Adipocyte (in vitro differentiated cells): ENCODE data around the gene DNMT3A.

Source experiments
- DNase-seq: peaks from one replicate; pipeline ENCODE4 v3.0.0-alpha.2; 2015; ENCODE audit warnings: low read depth
- H3K27me3 ChIP-seq: replicated peaks from 2 replicates; pipeline ENCODE4 v1.7.0; 2013; ENCODE audit warnings: mild to moderate bottlenecking, low read length, moderate library complexity; ENCODE audit not compliant: control insufficient read depth, insufficient read depth
- H3K36me3 ChIP-seq: 2 replicates; pipeline ENCODE4 v1.7.0; 2013; ENCODE audit warnings: low read length, mild to moderate bottlenecking, moderate library complexity; ENCODE audit not compliant: control insufficient read depth, insufficient read depth, severe bottlenecking
- H3K4me1 ChIP-seq: 2 replicates; pipeline ENCODE4 v1.7.0; 2013; ENCODE audit warnings: mild to moderate bottlenecking, low read length, moderate library complexity; ENCODE audit not compliant: control insufficient read depth, insufficient read depth
- H3K4me3 ChIP-seq: 2 replicates; pipeline ENCODE4 v1.7.0; 2013; ENCODE audit warnings: mild to moderate bottlenecking, low read length, moderate library complexity
- H3K9ac ChIP-seq: 2 replicates; pipeline ENCODE4 v1.7.0; 2013; ENCODE audit warnings: mild to moderate bottlenecking, low read length, moderate library complexity
- H3K9me3 ChIP-seq: 2 replicates; pipeline ENCODE4 v1.7.0; 2013; ENCODE audit warnings: mild to moderate bottlenecking, low read length, moderate library complexity; ENCODE audit not compliant: control insufficient read depth

The DNMT3A gene

DNA sequence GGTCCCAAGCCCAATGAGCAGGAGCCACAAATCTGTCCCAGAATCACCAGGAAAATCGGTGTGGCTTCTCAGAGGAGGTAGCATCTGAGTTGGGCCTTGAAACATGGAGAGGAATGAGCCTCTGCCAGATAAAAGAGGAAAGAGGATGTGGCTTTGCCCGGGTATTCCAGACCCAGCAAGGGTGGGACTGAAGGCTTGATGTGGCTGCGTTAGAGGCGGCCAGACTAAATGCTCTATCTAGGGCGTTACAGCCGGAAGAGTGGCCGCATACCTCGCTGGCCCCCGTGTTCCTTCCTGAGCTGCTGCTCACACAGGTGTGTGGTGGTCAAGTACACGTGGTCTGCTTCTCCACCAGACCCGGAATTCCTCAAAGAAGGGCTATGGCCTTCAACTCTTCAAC lies 139.4 kb downstream of the DNMT3A start:
- Histone ChIP-seq H3K4me3 (no peak overlapping the region), H3K36me3 (no peaks in the 10 kb centered on the region), H3K9me3 (no peaks in the 10 kb centered on the region), H3K27me3 (no peaks in the 10 kb centered on the region), H3K4me1 (no peaks in the 10 kb centered on the region), H3K9ac (no peak overlapping the region)
- DNase-seq, result no peak

GRCh38 chr2:25201794-25202193 lies 139.9 kb downstream of the DNMT3A start:
- no peak for DNase-seq
- Histone ChIP-seq H3K9ac (no peak overlapping the region), H3K27me3 (no peaks in the 10 kb centered on the region), H3K9me3 (no peaks in the 10 kb centered on the region), H3K4me1 (no peaks in the 10 kb centered on the region), H3K4me3 (no peak overlapping the region), H3K36me3 (no peaks in the 10 kb centered on the region)

- Histone ChIP-seq H3K9me3 (no peaks in the 10 kb centered on the region), H3K4me3 (no peak overlapping the region), H3K36me3 (no peaks in the 10 kb centered on the region), H3K27me3 (no peaks in the 10 kb centered on the region), H3K9ac (no peak overlapping the region), H3K4me1 (no peaks in the 10 kb centered on the region)
- DNase-seq, result no peak
Measured at GRCh38 chr2:25201265-25201664, 140.5 kb downstream of the DNMT3A start.

- Histone ChIP-seq H3K36me3 (no peaks in the 10 kb centered on the region), H3K4me1 (no peaks in the 10 kb centered on the region), H3K9ac (no peak overlapping the region), H3K9me3 (no peaks in the 10 kb centered on the region), H3K27me3 (no peaks in the 10 kb centered on the region), H3K4me3 (no peak overlapping the region)
- DNase-seq, result no peak
Measured at GRCh38 chr2:25198576-25198975, 143.1 kb downstream of the DNMT3A start.

- Histone ChIP-seq H3K9me3 (no peaks in the 10 kb centered on the region), H3K4me3 (no peak overlapping the region), H3K36me3 (no peaks in the 10 kb centered on the region), H3K9ac (no peak overlapping the region), H3K4me1 (no peaks in the 10 kb centered on the region), H3K27me3 (no peaks in the 10 kb centered on the region)
- DNase-seq, result no peak
Measured at GRCh38 chr2:25198209-25198525, 143.6 kb downstream of the DNMT3A start.

DNA sequence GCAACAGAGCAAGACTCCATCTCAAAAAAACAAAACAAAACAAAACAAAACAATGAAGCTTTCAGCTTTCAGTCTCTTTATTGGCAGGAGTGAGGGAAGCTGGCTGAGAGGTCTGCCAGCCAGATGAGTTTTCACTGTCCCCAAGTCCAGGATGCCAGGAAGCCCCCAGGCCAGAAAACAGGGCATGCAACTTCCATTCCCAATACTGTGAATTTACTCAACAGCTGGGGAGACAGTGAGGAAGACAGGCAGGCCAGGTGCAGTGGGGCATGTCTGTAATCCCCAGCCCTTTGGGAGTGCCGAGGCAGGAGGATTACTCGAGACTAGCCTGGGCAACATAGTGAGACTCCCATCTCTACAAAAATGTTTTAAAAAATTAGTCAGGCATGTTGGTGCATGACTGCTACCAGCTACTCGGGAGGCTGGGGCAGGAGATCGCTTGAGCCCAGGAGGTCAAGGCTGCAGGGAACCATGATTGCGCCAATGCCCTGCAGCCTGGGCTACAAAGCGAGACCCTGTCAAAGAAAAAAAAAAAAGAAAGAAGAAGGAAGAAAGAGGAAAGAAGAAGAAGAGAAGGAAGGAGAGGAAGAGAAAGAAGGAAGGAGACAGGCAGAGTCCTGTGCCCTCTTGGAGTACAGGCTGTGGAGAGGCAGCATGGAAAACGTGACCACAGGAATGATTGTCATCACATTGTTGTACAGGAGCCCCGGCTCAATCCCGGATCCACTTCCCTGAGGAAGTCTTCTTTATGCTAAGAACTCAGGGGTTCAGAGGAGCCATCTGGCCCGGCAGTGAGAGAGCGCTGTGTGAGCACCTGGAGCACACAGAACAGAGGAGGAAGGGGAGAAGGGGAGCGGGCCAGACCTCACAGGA lies 144.2 kb downstream of the DNMT3A start:
- Histone ChIP-seq H3K4me3 (no peak overlapping the region), H3K9ac (no peak overlapping the region), H3K36me3 (no peaks in the 10 kb centered on the region), H3K27me3 (no peaks in the 10 kb centered on the region), H3K4me1 (no peaks in the 10 kb centered on the region), H3K9me3 (no peaks in the 10 kb centered on the region)
- DNase-seq, result peak; percentile 34

DNA sequence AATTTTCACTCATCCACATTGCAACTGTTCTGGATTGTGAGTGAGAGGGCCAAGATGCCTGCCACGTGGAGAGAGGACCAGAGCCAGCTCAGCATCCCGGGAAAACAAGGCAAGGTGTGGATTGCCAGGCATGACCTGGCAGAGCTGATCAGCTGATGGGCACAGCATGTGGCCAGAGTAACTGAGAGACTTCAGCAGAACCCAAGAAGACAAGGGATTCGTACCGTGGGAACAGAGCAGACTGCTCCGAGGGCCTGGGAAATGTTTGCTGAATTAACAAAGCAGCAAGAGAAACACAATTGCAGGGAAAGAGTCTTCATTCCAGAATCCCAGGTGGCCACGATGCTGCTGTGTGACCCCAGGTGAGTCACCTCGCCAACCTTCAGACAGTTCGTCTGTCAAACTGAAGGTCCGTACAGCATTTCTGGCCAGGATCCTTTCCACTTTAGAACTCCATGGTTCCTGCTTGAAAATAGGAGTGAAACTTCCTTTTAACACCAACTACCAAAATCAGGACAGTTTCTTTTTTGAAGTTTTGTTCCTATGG lies 147.1 kb downstream of the DNMT3A start:
- DNase-seq, result no peak
- Histone ChIP-seq H3K27me3 (no peaks in the 10 kb centered on the region), H3K9ac (no peak overlapping the region), H3K4me1 (no peaks in the 10 kb centered on the region), H3K4me3 (no peak overlapping the region), H3K9me3 (no peaks in the 10 kb centered on the region), H3K36me3 (no peaks in the 10 kb centered on the region)

GRCh38 chr2:25190536-25190935 lies 151.2 kb downstream of the DNMT3A start:
- Histone ChIP-seq H3K27me3 (peaks cover 9% of the 10 kb centered on the region), H3K9me3 (no peaks in the 10 kb centered on the region), H3K4me1 (no peaks in the 10 kb centered on the region), H3K36me3 (no peaks in the 10 kb centered on the region), H3K4me3 (no peak overlapping the region), H3K9ac (no peak overlapping the region)
- no peak for DNase-seq

- H3K9ac ChIP-seq, result no peak overlapping the region
- H3K4me1 ChIP-seq, result no peaks in the 10 kb centered on the region
- H3K36me3 ChIP-seq, result no peaks in the 10 kb centered on the region
- no peaks in the 10 kb centered on the region for H3K9me3 ChIP-seq
- H3K4me3 ChIP-seq, result no peak overlapping the region
- DNase-seq, result no peak
- H3K27me3 ChIP-seq, result peaks cover 21% of the 10 kb centered on the region
Measured at GRCh38 chr2:25188405-25188804, 153.3 kb downstream of the DNMT3A start.

DNA sequence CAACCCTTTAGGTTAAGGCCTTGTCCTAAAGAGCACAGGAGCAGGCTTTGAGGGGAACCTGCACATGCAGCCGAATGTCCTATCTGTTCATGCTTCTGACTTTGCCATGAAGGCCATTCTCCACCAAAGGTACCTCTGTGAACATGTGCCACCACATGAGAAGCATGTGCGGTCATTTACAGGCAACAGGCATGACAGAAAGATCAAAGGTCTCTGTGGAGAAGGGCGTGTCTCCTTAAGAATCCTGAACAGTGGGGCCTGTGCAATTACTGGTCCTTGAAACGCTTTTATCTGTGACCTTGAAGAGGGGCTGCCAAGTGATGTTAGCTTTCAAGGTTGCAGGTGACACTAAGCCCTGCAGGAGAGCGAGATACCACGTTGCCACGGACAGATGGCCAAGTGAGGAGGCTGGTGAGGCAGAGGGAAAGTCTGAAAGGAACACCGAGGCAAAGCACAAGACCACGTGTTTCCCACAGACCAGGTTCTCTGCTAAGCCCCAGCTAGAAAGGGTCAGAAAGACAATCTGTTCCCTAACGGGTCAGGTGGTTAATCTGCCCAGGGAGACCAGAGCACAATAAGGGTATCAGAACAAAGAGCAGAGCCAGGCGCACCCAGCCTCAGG lies 153.9 kb downstream of the DNMT3A start:
- no peaks in the 10 kb centered on the region for H3K4me1 ChIP-seq
- no peak overlapping the region for H3K9ac ChIP-seq
- no peaks in the 10 kb centered on the region for H3K36me3 ChIP-seq
- no peaks in the 10 kb centered on the region for H3K9me3 ChIP-seq
- H3K4me3 ChIP-seq, result no peak overlapping the region
- peaks cover 22% of the 10 kb centered on the region for H3K27me3 ChIP-seq
- DNase-seq, result no peak

- Histone ChIP-seq H3K27me3 (peaks cover 28% of the 10 kb centered on the region), H3K9ac (no peak overlapping the region), H3K36me3 (no peaks in the 10 kb centered on the region), H3K4me1 (no peaks in the 10 kb centered on the region), H3K4me3 (no peak overlapping the region), H3K9me3 (peaks cover 6% of the 10 kb centered on the region)
- no peak for DNase-seq
Measured at GRCh38 chr2:25184254-25184653, 157.5 kb downstream of the DNMT3A start.
